Tibial nerve (tissue), 4 donors: ENCODE measurements around the gene PRM2. TPM values are rescaled to one million over a fixed set of nuclear protein-coding genes. Genes with fewer than 3 reads are reported as not detected.

Source experiments
- DNase-seq, 2 donors: peaks; one replicate each; pipeline ENCODE4 v3.0.0-alpha.2; 2019; ENCODE audit warnings: low spot score in 2 of 2
- H3K27ac ChIP-seq, 4 donors: fragments of 200-600 bp; sonication (generic) in 3 of 4; one replicate each; pipeline ENCODE4 v1.5.1; 2017 to 2019; ENCODE audit warnings: mild to moderate bottlenecking in 1 of 4
- H3K27me3 ChIP-seq, 2 donors: fragments of 200-600 bp; sonication (generic) in 1 of 2; one replicate each; pipeline versions ENCODE4 v1.5.1 to v1.6.0; 2017 to 2019
- H3K36me3 ChIP-seq, 3 donors: fragments of 200-600 bp; sonication (generic); one replicate each; pipeline ENCODE4 v1.5.1; 2018 to 2019
- H3K4me1 ChIP-seq, 4 donors: fragments of 200-600 bp; sonication (generic) in 3 of 4; one replicate each; pipeline ENCODE4 v1.5.1; 2017 to 2019
- H3K4me3 ChIP-seq, 4 donors: fragments of 200-600 bp; sonication (generic) in 3 of 4; one replicate each; pipeline ENCODE4 v1.5.1; 2017 to 2019; ENCODE audit warnings: mild to moderate bottlenecking in 1 of 4, moderate library complexity in 1 of 4
- H3K9me3 ChIP-seq, 4 donors: fragments of 200-600 bp; sonication (generic) in 3 of 4; one replicate each; pipeline ENCODE4 v1.5.1; 2017 to 2019
- EP300 ChIP-seq, 2 donors: sonication (generic); formaldehyde crosslinking; IDR thresholded peaks; one replicate each; pipeline ENCODE4 v1.6.1; 2017; ENCODE audit warnings: antibody characterized with exemption in 2 of 2, mild to moderate bottlenecking in 1 of 2
- POLR2A ChIP-seq, 2 donors: fragments of 450-650 bp; IDR thresholded peaks; one replicate each; pipeline ENCODE4 v1.6.1; 2017; ENCODE audit warnings: antibody characterized with exemption in 2 of 2, mild to moderate bottlenecking in 2 of 2, moderate library complexity in 2 of 2
- WGBS, 2 donors: methylation state at CpG; one replicate each; pipeline ENCODE4 v1.1.5; 2018; 5-methylcytosine and 5-hydroxymethylcytosine counted together
- total RNA-seq, 4 donors: library from RNA; depleted of rRNA; stranded (reverse); fragments of >200 nt; gene quantifications; one replicate each; pipeline ENCODE4 v1.1.0, GENCODE V29; 2016
- TF ChIP-seq, protein P1 (sequence below), 5 experiments: fragments of 200-600 bp in 3 of 5; fragments of 450-650 bp in 2 of 5; sonication (generic) in 3 of 5; IDR thresholded peaks; one replicate each; pipeline ENCODE4 v1.5.1; 2016 to 2019; ENCODE audit warnings: antibody characterized with exemption in 5 of 5, mild to moderate bottlenecking in 3 of 5, moderate library complexity in 2 of 5

PRM2 gene
- total RNA-seq, 4 donors from 2014 or later = not detected

DNA sequence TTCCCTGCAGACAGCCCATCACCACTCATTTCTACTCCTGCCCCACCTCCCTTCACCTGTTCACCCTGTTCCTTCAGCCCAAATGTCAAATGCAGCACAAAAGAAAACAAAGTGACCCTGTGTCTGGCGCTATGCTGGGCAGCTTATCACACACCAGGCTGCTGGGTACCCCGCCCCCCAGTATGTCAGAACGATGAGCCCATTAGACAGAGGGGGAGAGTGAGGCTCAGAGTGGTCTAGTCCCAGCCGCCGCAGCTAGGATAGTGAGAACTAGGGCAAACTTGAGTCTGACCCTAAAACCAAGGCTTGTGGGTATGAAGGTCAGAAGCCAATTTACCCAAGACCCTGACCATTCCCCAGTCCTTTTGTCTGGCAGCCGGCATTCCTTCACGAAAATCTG, 11.2 kb downstream of the PRM2 start:
- no peak for DNase-seq
- Histone ChIP-seq H3K9me3 (no peaks in the 10 kb centered on the region), H3K27me3 (no peaks in the 10 kb centered on the region), H3K27ac (no peak overlapping the region), H3K36me3 (no peaks in the 10 kb centered on the region), H3K4me1 (no peaks in the 10 kb centered on the region), H3K4me3 (no peak overlapping the region)
- TF ChIP-seq EP300 (IDR thresholded peaks at IDR 0.05) = no peak
- TF ChIP-seq, protein P1, sequence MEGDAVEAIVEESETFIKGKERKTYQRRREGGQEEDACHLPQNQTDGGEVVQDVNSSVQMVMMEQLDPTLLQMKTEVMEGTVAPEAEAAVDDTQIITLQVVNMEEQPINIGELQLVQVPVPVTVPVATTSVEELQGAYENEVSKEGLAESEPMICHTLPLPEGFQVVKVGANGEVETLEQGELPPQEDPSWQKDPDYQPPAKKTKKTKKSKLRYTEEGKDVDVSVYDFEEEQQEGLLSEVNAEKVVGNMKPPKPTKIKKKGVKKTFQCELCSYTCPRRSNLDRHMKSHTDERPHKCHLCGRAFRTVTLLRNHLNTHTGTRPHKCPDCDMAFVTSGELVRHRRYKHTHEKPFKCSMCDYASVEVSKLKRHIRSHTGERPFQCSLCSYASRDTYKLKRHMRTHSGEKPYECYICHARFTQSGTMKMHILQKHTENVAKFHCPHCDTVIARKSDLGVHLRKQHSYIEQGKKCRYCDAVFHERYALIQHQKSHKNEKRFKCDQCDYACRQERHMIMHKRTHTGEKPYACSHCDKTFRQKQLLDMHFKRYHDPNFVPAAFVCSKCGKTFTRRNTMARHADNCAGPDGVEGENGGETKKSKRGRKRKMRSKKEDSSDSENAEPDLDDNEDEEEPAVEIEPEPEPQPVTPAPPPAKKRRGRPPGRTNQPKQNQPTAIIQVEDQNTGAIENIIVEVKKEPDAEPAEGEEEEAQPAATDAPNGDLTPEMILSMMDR (IDR thresholded peaks at IDR 0.05) = no peak
- no peak for TF ChIP-seq POLR2A (IDR thresholded peaks at IDR 0.05)
- whole genome bisulfite sequencing, 2 donors = 83 to 87% methylated on average over 7 of the region's 7 CpGs

DNA sequence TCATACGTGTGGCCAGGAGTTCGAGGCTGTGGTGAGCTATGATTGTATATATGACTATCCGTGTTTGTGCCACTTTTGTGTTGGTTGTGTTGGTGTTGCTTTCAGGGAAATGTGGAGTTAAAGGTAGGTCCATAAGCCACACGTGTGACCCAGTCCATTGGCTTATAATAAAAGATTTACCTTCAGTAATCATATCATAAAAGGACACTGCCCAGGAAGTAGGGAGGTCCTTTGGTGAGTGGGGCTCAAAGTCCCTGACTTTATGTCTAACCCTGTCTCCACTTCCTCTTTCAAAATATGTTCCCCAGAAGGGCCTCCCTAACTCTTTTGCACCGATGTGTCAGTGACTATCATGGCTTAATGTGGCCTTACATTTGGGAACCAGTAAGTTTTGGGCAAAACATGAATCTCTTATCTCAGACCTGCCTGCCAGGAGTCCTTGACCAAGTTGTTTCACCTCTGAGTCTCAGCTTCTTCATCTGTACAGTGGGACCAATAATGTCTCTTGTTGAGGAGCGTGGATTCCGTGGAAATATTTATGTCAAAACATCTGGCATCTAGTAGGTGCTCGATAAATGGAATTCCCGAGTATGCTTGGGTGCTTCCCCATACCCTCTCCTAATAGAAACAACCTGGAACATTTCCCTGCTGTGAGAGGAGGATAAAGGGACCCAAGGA, 12.0 kb downstream of the PRM2 start:
- Histone ChIP-seq H3K4me1 (peaks cover 0 to 3% (median 2%) of the 10 kb centered on the region in 4 donors), H3K9me3 (no peaks in the 10 kb centered on the region), H3K4me3 (no peak overlapping the region), H3K27me3 (no peaks in the 10 kb centered on the region), H3K27ac (no peak overlapping the region), H3K36me3 (no peaks in the 10 kb centered on the region)
- TF ChIP-seq, protein P1 (IDR thresholded peaks at IDR 0.05) = no peak
- TF ChIP-seq EP300 (IDR thresholded peaks at IDR 0.05) = no peak
- no peak for TF ChIP-seq POLR2A (IDR thresholded peaks at IDR 0.05)
- WGBS, 2 donors = 75 to 84% methylated on average over 9 of the region's 9 CpGs
- DNase-seq = no peak

DNA sequence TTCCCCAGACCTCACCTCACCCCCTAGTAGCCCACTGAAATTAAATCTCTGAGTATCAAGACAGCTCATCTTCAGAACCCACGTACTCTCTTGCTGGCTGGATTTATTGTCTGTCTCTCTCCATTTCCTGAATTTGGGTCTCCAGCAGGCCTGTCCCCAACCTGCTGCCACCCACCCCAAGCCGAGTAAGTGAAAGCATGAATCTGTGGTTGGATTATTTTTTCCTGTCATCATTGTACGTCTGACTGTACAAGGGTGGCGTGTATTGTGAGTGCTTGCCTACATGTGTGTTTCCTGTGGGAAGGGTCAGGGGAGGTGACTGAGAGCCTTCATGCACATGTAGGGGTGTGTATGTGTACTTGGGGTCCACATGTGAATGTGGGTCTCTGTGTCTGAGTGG, 12.5 kb downstream of the PRM2 start:
- H3K27ac ChIP-seq = no peak overlapping the region
- H3K4me3 ChIP-seq = no peak overlapping the region
- no peaks in the 10 kb centered on the region for H3K27me3 ChIP-seq
- no peak for DNase-seq
- H3K4me1 ChIP-seq = peaks cover 0 to 9% (median 8%) of the 10 kb centered on the region in 4 donors
- no peaks in the 10 kb centered on the region for H3K36me3 ChIP-seq
- no peaks in the 10 kb centered on the region for H3K9me3 ChIP-seq
- 52 to 63% methylated on average over 4 of the region's 4 CpGs for WGBS, 2 donors
- no peak for TF ChIP-seq POLR2A (IDR thresholded peaks at IDR 0.05)

DNA sequence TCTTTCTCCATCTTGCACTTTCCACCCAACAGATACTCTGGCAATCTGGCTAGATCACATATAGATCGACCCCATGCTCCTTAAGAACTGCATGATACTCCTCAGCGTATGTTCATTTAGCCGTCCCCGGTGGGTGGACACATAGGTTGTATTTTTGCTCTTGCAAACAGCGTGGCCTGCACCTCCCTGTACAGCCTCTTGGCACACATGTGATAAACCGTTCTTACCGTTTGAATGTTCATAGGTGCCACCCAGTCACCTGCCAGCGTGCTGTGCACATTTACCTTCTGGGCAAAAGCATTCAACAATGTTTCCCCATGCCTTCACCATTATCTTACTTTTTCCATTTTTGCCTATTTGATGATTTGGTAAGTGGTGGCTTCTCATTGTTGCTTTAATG, 13.4 kb downstream of the PRM2 start:
- H3K36me3 ChIP-seq = no peaks in the 10 kb centered on the region
- H3K27me3 ChIP-seq = no peaks in the 10 kb centered on the region

DNA sequence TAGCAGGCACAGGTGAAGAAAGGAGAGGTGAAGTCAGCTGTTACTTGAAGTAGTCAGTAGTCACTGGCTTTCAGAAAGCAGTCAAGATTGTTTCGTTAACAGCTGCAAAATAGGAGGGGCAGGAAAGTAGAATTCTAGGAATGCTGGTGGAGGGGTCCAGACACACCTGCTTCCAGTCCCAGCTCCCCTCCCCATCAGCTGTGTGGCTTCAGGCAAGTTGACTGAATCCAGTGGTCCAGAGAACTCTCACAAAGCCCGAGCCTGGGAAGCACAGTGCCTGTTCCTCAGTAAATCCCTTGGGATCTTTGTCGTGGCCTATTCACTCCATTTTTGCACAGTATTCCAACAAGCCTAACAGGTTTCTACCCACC, 15.7 kb downstream of the PRM2 start:
- no peaks in the 10 kb centered on the region for H3K27me3 ChIP-seq
- no peak for DNase-seq
- 62 to 72% methylated on average over 3 of the region's 3 CpGs for WGBS, 2 donors
- peaks cover 0 to 25% (median 17%) of the 10 kb centered on the region in 4 donors for H3K4me1 ChIP-seq
- no peaks in the 10 kb centered on the region for H3K36me3 ChIP-seq
- no peak overlapping the region for H3K4me3 ChIP-seq
- no peak overlapping the region for H3K27ac ChIP-seq
- no peaks in the 10 kb centered on the region for H3K9me3 ChIP-seq
- TF ChIP-seq POLR2A (IDR thresholded peaks at IDR 0.05) (no peak), EP300 (IDR thresholded peaks at IDR 0.05) (no peak)
- TF ChIP-seq, protein P1 (IDR thresholded peaks at IDR 0.05) = no peak

More for the DNA sequence above, 13.4 kb downstream of the PRM2 start:
- DNase-seq = no peak
- 84 to 85% methylated on average over 8 of the region's 8 CpGs for WGBS, 2 donors
- H3K4me1 ChIP-seq = peaks cover 0 to 15% (median 11%) of the 10 kb centered on the region in 4 donors
- no peak overlapping the region for H3K4me3 ChIP-seq
- TF ChIP-seq, protein P1 (IDR thresholded peaks at IDR 0.05) = no peak
- TF ChIP-seq EP300 (IDR thresholded peaks at IDR 0.05) (no peak), POLR2A (IDR thresholded peaks at IDR 0.05) (no peak)
- H3K9me3 ChIP-seq = no peaks in the 10 kb centered on the region
- H3K27ac ChIP-seq = no peak overlapping the region
